Measurements from ENCODE around the gene GSS. TPM values are rescaled to one million over a fixed set of nuclear protein-coding genes. Genes with fewer than 3 reads are reported as not detected.

Gene GSS
- total and polyA plus RNA-seq, 2 of the 8 experiments (the other 6 are each of a cell fraction or from before 2014, with no cell fraction given): 34.6 to 43.2 TPM

GRCh38 chr20:34955231-34956040, at the start of gene GSS, which contains the start of gene MYH7B (continued):
- TF ChIP-seq ATF2 (IDR thresholded peaks at IDR 0.05; ENCODE audit: low read length) (no peak), NANOG (IDR thresholded peaks at IDR 0.05; ENCODE audit: insufficient read depth, low read depth, low read length, poor library complexity, severe bottlenecking) (no peak), HDAC6 (IDR thresholded peaks at IDR 0.05; ENCODE audit: low read depth, low read length) (no peak), RXRA (IDR thresholded peaks at IDR 0.05; ENCODE audit: insufficient read depth, low read depth, low read length) (no peak), RNF2 (IDR thresholded peaks at IDR 0.05; ENCODE audit: borderline replicate concordance, low read depth, low read length, missing control alignments, poor library complexity, severe bottlenecking) (no peak)

Data from H1 (cell line).